ENCODE measurements around the gene SIRT2.
"Not testable (repeated sequence)": the region's sequence is repeated elsewhere in the genome, so short reads cannot be mapped to it uniquely, and the experiment has no call there.

Gene SIRT2

GRCh38 chr19:38880076-38880881 lies 19.1 kb downstream of the SIRT2 start:
- FAIRE-seq: no peak
- TF ChIP-seq CTCF (IDR thresholded peaks at IDR 0.05; ENCODE audit: insufficient read depth, missing control alignments): no peak
- DNase-seq (ENCODE audit: insufficient read length, low spot score): peak; percentile 2

GRCh38 chr19:38879400-38879751 lies 20.0 kb downstream of the SIRT2 start:
- FAIRE-seq: no peak
- DNase-seq (ENCODE audit: insufficient read length, low spot score): no peak
- TF ChIP-seq CTCF (IDR thresholded peaks at IDR 0.05; ENCODE audit: insufficient read depth, missing control alignments): no peak

DNA sequence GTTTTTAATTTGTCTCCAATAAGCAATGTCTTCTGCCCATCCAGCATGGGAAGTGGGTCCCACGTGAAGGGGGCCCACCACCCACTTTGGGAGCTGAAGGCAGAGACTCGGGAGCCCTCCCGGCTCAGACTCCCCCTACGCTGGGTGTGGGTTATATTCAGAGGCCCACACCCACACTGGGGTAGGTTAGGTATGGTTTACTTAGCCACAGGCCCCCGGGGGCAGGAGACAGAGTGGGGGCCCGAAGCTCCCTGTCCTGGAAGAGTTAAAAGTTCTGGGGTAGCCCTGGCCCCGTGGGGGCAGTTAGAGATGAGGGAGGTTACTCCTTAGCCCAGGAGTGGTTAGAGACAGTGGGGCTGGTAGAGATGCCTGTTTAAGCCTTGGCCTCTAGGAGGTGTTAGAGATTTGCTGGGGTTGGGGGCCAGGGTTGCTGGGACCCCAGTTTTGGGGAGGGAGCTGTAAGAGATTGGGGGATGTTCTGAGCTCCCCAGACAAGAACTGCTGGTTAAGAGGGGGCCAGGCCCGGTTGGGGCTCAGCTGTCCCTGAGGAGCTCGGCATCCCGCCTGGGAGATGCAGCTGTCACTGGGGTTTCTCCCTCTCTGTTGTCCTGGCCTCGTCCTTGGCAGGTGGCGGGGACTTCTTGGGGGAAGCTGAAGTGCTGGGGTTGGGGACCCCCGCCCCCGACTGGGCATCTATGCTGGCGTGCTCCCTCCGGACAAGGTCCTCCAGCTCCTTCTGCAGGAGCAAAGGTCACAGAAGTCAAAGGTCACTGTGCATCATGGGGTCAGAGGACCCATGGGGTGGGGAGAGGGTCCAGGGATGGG lies 20.6 kb downstream of the SIRT2 start:
- TF ChIP-seq CTCF (IDR thresholded peaks at IDR 0.05; ENCODE audit: insufficient read depth, missing control alignments): no peak
- DNase-seq (ENCODE audit: insufficient read length, low spot score): no peak
- no peak for FAIRE-seq

DNA sequence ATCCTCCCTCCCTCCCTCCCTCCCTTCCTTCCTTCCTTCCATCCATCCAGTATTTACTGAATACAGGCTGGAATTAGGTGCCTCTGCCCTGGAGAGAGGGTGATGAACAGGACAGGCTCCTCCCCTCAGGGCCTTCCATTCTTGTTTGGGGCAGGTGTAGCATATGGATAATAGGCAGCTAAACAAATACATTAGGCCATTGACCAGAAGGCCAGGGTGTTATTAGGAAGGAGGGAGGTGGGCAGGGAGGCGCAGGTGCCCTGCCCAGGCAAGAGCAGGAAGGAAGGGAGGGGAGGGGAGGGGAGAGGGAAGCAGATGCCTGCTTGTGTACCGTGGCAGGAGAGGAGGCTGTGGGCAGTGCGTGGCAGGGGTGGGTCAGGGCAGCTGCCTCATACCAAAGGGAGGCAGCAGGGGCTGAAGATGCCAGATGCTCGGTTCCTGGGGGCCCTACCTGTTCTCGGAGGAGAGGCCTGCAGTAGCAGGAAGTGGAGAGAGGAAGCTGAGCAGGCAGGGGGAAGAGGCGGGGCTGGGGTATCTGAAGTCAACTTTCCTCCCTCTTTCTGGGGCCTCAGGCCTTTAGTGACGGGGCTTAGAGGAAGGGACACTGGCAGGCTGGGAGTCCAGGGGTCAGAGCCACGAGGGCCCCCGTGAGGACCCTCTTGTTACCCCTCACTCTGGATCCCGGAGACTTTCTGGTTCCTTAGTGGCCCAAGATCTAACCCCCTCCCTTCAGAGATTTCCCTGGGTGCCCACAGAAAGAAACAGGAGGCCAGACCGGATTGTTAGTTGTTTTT lies 21.4 kb downstream of the SIRT2 start, which contains the start of gene RINL:
TSS of gene RINL (minus strand) at position 495 of the 794 bp plus-strand sequence. CDS start 1,533 bp downstream, outside the sequence.
- DNase-seq (ENCODE audit: insufficient read length, low spot score): no peak
- no peak for FAIRE-seq
- TF ChIP-seq CTCF (IDR thresholded peaks at IDR 0.05; ENCODE audit: insufficient read depth, missing control alignments): no peak

GRCh38 chr19:38875656-38876395 lies 23.6 kb downstream of the SIRT2 start:
- FAIRE-seq (no peak), DNase-seq (ENCODE audit: insufficient read length, low spot score) (no peak)
- TF ChIP-seq CTCF (IDR thresholded peaks at IDR 0.05; ENCODE audit: insufficient read depth, missing control alignments): no peak

DNA sequence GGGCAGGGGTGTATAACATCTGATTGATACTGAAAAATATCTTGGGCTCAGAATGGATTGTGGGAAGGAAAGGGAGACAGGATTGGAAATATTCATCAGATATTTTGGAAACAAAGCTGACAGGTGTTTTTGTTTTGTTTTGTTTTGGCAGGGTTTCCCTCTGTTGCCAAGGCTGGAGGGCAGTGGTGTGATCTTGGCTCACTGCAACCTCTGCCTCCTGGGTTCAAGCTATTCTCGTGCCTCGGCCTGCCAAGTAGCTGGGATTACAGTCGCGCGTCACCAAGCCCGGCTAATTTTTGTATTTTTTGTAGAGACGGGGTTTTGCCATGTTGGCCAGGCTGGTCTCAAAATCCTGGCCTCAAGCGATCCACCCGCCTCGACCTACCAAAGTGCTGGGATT lies 26.0 kb downstream of the SIRT2 start:
- not testable (repeated sequence) for DNase-seq (ENCODE audit: insufficient read length, low spot score); FAIRE-seq

DNA sequence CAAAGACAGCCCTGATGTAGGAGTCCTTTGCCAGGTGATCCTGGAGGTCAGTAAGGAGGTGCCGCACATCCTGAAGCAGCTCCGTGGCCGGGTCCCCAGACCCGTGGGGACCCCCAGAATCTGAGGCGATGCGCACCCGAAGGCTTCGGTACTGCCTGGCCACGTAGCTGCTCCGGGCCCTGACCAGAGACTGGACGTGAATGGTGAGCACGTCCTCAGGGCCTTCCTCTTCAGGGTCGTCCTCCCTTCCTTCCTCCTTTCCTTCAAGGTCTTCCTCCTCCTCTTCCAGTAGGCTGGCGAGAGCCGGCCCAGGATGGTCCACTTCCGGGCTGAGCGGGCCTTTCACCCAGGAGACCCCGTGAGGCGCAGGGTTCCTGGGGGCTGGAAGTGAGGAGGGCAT lies 28.8 kb downstream of the SIRT2 start:
- FAIRE-seq: no peak
- TF ChIP-seq CTCF (IDR thresholded peaks at IDR 0.05; ENCODE audit: insufficient read depth, missing control alignments): no peak
- DNase-seq (ENCODE audit: insufficient read length, low spot score): no peak
